Fibroblast of pulmonary artery (primary cell): ENCODE measurements around the gene TMEM272.

Experiments used
- DNase-seq: peaks from one replicate; pipeline ENCODE4 v3.0.0-alpha.2; 2010; ENCODE audit warnings: low read depth
- H3K4me3 ChIP-seq: replicated peaks from 2 replicates; pipeline ENCODE4 v1.5.1; 2011; ENCODE audit warnings: low read depth, mild to moderate bottlenecking, control low read depth, low read length, moderate library complexity
- TF ChIP-seq, protein P1 (sequence below): IDR thresholded peaks from 2 replicates; pipeline ENCODE4 v1.5.1; 2011; ENCODE audit warnings: mild to moderate bottlenecking, control low read depth, low read length, inconsistent platforms; ENCODE audit errors: missing control alignments

The TMEM272 gene

DNA sequence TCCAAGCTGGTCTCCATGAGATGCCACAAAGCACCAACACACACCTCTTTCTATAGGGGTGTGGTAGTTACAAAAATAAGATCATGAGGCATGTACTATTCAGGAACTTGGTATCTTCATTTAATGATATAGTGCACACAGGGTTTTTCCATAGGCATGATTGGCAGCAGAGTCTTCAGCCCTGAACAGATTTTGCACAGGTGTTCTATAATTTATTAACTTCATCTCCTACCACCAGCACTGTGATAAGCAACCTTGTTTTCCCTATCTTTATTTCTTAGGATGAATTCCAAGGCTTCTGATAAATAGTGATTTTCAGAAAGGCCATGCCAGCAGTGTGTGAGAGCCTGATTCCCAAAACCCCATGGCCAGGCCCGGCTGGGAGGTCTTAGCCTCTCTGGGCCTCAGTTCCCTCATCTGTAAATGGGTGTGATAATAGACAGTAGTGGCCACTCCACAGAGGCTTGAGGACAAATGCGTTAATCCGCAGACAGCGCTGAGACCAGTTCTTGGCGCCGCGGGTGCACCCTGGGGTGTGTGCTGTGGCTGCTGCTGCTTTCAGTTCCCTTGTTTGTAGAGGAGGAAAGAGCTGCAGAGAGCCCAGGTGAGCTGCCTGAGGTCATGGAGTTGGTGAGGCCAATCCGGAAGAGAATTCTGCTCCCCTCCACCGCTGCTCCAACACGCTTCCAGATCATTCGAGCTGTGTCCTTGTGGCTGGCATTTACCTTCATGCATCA, 74.1 kb downstream of the TMEM272 start:
- H3K4me3 ChIP-seq: no peak overlapping the region
- DNase-seq: no peak
- TF ChIP-seq, protein P1, sequence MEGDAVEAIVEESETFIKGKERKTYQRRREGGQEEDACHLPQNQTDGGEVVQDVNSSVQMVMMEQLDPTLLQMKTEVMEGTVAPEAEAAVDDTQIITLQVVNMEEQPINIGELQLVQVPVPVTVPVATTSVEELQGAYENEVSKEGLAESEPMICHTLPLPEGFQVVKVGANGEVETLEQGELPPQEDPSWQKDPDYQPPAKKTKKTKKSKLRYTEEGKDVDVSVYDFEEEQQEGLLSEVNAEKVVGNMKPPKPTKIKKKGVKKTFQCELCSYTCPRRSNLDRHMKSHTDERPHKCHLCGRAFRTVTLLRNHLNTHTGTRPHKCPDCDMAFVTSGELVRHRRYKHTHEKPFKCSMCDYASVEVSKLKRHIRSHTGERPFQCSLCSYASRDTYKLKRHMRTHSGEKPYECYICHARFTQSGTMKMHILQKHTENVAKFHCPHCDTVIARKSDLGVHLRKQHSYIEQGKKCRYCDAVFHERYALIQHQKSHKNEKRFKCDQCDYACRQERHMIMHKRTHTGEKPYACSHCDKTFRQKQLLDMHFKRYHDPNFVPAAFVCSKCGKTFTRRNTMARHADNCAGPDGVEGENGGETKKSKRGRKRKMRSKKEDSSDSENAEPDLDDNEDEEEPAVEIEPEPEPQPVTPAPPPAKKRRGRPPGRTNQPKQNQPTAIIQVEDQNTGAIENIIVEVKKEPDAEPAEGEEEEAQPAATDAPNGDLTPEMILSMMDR: no peak

DNA sequence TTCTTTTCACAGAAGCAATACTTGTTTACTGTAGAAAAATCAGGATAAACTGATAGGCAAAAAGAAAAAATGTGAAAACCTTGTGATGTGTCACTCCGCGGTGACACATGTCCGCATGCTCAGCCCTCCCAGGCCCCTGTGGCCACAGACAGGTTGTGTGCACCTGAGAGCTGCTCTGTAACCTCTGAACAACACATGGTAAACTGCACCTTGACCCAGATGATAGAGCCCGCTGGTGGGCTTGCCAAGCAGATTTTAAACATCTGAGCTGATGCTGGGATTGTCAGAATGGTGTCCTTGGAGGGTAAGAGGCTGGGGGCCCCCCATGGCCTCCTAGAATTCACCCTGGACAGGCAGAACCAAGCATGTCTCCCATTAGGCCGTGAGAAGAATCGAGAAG, 74.8 kb downstream of the TMEM272 start:
- H3K4me3 ChIP-seq: no peak overlapping the region
- TF ChIP-seq, protein P1: no peak
- no peak for DNase-seq

DNA sequence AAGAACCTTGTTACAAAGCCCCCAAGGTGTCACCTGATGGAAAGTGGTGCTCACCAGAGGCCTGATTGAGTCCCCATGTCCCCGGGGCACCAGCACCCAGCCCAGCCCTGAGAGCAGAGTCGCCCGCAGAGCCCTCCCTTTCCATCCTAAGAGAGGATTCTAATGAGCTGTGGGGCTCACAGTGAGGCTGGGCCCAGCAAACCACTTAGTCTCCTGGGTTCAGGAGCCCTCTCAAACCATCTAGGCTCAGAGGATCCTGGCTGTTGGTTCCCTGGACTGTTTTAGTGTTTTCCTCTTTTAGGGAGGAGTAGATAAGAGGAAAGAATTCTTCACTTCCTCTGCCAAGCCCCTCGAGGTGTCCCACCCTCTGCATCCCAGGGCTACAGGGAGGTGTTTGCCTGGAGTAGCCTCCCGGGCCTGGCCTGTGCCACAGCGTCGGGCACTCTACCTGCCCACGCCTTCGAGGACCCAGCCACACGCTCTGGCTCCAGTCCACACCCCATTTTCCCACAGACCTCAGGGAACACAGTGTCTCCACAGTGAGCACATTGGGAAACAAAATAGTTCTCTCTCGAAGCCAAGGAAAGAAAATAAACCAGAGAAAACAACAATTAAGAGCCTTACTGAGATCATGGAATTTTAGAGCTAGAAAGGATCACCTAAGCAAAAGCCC, 75.4 kb downstream of the TMEM272 start:
- DNase-seq: peak; percentile 22
- TF ChIP-seq, protein P1: no peak
- H3K4me3 ChIP-seq: no peak overlapping the region

DNA sequence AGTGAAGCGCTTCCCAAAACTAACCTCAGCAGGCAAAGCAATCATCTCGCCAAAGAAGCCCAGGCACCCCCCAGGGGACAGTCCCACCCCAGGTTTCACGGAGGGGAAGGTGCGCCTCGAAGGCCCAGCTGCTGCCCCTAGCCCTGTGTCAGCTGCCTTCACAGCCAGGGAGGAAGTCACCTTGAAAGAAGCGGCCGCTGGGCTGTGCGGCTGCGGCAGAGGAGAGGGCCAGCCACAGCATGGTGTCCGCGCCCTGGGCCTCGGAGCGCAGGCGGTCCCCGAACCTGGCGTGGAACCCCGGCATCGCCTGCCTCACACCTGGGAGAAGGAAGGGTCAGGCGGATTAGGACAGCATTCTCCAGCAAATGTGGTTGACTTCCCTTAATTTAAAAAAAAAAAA, 76.0 kb downstream of the TMEM272 start:
- H3K4me3 ChIP-seq: no peak overlapping the region
- DNase-seq: no peak
- TF ChIP-seq, protein P1: no peak

- no peak for DNase-seq
- no peak overlapping the region for H3K4me3 ChIP-seq
- TF ChIP-seq, protein P1: no peak
Observed at GRCh38 chr13:51768378-51768921, 76.5 kb downstream of the TMEM272 start.

- TF ChIP-seq, protein P1: no peak
- DNase-seq: no peak
- H3K4me3 ChIP-seq: no peak overlapping the region
Observed at GRCh38 chr13:51767100-51767499, 77.9 kb downstream of the TMEM272 start.
